ENCODE data around the gene ZNF175. TPM values are rescaled to one million over a fixed set of nuclear protein-coding genes. Genes with fewer than 3 reads are reported as not detected.

Gene ZNF175
- total and polyA plus RNA-seq, 2 experiments from 2014 or later = 2.3 to 6.3 TPM

DNA sequence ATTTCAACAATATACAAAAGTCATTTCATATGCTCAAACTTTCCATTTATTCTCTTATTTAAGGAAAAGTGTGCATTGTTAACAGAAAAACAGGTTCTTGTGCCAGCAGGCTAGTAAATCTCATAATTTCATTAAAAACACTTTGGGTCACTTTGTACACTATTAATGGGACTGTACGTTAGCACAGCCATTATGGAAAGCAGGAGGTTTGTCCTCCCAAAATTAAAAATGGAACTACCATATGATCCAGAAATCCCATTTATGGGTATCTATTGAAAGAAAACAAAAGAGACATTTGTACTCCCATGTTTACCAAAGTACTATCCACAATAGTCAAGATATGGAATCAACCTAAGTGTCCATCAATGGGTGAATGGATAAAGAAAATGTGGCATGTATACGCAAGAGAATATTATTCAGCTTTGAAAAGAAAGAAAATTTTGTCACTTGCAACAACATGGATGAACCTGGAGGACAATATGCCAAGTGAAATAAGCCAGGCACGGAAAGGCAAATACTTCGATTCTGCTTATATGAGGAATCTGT is 31.2 kb upstream of the ZNF175 start:
- Histone ChIP-seq H3K27ac (ENCODE audit: low read depth) (no peak overlapping the region), H2AFZ (no peak overlapping the region), H3K27me3 (ENCODE audit: insufficient read depth) (no peaks in the 10 kb centered on the region), H3K4me2 (no peak overlapping the region), H4K20me1 (replicated peaks; ENCODE audit: insufficient read depth) (no peaks in the 10 kb centered on the region), H3K9me2 (ENCODE audit: insufficient read depth) (no peaks in the 10 kb centered on the region), H3F3A (replicated peaks; ENCODE audit: low read depth) (no peaks in the 10 kb centered on the region), H3K4me3 (no peak overlapping the region), H3K79me2 (replicated peaks; ENCODE audit: insufficient read depth) (no peaks in the 10 kb centered on the region), H3K36me3 (ENCODE audit: insufficient read depth) (no peaks in the 10 kb centered on the region), H3K4me1 (ENCODE audit: insufficient read depth) (no peaks in the 10 kb centered on the region)
- Mint-ChIP-seq H3K36me3 (ENCODE audit: low read depth) (peaks cover 18% of the 10 kb centered on the region), H3K27me3 (ENCODE audit: insufficient read depth, low read depth, poor library complexity) (peaks cover 13% of the 10 kb centered on the region), H3K9me3 (peaks cover 90% of the 10 kb centered on the region), H3K27ac (no peak overlapping the region), H3K4me1 (no peaks in the 10 kb centered on the region), H3K4me3 (no peak overlapping the region)
- ATAC-seq = no peak
- no peak for TF ChIP-seq EZH2 (IDR thresholded peaks at IDR 0.05; ENCODE audit: low read depth, unreplicated experiment)
- TF ChIP-seq, protein P1, sequence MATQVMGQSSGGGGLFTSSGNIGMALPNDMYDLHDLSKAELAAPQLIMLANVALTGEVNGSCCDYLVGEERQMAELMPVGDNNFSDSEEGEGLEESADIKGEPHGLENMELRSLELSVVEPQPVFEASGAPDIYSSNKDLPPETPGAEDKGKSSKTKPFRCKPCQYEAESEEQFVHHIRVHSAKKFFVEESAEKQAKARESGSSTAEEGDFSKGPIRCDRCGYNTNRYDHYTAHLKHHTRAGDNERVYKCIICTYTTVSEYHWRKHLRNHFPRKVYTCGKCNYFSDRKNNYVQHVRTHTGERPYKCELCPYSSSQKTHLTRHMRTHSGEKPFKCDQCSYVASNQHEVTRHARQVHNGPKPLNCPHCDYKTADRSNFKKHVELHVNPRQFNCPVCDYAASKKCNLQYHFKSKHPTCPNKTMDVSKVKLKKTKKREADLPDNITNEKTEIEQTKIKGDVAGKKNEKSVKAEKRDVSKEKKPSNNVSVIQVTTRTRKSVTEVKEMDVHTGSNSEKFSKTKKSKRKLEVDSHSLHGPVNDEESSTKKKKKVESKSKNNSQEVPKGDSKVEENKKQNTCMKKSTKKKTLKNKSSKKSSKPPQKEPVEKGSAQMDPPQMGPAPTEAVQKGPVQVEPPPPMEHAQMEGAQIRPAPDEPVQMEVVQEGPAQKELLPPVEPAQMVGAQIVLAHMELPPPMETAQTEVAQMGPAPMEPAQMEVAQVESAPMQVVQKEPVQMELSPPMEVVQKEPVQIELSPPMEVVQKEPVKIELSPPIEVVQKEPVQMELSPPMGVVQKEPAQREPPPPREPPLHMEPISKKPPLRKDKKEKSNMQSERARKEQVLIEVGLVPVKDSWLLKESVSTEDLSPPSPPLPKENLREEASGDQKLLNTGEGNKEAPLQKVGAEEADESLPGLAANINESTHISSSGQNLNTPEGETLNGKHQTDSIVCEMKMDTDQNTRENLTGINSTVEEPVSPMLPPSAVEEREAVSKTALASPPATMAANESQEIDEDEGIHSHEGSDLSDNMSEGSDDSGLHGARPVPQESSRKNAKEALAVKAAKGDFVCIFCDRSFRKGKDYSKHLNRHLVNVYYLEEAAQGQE (IDR thresholded peaks at IDR 0.05; ENCODE audit: unreplicated experiment) = no peak
- TF ChIP-seq JUNB (IDR thresholded peaks at IDR 0.05; ENCODE audit: unreplicated experiment) = no peak
- TF ChIP-seq NANOG (IDR thresholded peaks at IDR 0.05; ENCODE audit: borderline replicate concordance) = no peak
- DNase-seq (ENCODE audit: low spot score) = no peak

DNA sequence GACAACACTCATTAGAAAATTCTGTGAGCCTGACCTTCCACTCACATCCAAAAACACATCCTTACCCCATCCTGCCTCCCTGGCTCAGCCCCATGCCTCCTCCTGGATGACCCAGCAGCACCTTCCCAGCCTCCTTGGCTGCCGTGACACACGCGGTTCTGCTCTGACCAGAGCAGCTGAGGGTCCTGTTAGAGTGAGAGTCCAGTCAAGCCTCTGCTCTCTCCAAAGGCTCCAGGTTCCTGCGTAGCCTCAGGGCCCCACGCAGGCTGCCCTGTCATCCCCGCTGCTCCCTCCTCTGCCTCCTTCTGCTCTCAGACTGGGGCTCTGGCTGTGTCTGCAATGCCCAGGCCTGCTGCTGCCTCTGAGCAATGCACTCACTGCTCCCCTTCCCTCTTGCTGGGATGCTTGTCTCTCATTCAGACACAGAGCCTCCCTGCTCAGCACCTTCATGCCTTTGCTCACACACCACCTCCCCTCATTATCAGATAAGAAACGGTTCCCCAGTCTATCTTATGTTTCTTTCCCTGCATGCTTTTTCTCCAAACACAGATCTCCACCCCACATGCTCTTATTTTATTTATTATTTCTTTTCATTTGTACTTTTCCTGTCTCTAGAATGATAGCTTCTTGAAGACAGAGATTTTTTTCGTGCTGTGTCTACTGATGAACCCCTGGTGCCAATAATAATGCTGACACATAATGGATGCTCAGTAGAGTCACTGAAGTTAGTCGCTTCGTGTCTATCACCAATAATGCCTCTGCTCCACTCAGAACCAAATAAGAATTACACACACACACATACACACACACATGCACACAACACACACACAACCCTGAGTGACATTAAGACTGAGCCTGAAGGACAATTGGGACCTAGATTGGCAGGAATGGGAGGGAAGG is 29.4 kb upstream of the ZNF175 start:
- Mint-ChIP-seq H3K9me3 (peaks cover 86% of the 10 kb centered on the region), H3K27me3 (ENCODE audit: insufficient read depth, low read depth, poor library complexity) (peaks cover 16% of the 10 kb centered on the region), H3K27ac (no peak overlapping the region), H3K4me1 (no peaks in the 10 kb centered on the region), H3K36me3 (ENCODE audit: low read depth) (peaks cover 20% of the 10 kb centered on the region), H3K4me3 (no peak overlapping the region)
- ATAC-seq = no peak
- Histone ChIP-seq H3K27ac (ENCODE audit: low read depth) (no peak overlapping the region), H3K79me2 (replicated peaks; ENCODE audit: insufficient read depth) (no peaks in the 10 kb centered on the region), H3F3A (replicated peaks; ENCODE audit: low read depth) (no peaks in the 10 kb centered on the region), H3K27me3 (ENCODE audit: insufficient read depth) (no peaks in the 10 kb centered on the region), H3K4me1 (ENCODE audit: insufficient read depth) (no peaks in the 10 kb centered on the region), H3K9me2 (ENCODE audit: insufficient read depth) (no peaks in the 10 kb centered on the region), H2AFZ (no peak overlapping the region), H3K4me3 (no peak overlapping the region), H3K36me3 (ENCODE audit: insufficient read depth) (no peaks in the 10 kb centered on the region), H3K4me2 (no peak overlapping the region), H4K20me1 (replicated peaks; ENCODE audit: insufficient read depth) (no peaks in the 10 kb centered on the region)
- no peak for DNase-seq (ENCODE audit: low spot score)
- TF ChIP-seq, protein P2, sequence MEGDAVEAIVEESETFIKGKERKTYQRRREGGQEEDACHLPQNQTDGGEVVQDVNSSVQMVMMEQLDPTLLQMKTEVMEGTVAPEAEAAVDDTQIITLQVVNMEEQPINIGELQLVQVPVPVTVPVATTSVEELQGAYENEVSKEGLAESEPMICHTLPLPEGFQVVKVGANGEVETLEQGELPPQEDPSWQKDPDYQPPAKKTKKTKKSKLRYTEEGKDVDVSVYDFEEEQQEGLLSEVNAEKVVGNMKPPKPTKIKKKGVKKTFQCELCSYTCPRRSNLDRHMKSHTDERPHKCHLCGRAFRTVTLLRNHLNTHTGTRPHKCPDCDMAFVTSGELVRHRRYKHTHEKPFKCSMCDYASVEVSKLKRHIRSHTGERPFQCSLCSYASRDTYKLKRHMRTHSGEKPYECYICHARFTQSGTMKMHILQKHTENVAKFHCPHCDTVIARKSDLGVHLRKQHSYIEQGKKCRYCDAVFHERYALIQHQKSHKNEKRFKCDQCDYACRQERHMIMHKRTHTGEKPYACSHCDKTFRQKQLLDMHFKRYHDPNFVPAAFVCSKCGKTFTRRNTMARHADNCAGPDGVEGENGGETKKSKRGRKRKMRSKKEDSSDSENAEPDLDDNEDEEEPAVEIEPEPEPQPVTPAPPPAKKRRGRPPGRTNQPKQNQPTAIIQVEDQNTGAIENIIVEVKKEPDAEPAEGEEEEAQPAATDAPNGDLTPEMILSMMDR (conservative IDR thresholded peaks at IDR 0.05; ENCODE audit: low read depth in 2 of 2) = no peak
- TF ChIP-seq CREB1 (CRISPR knock-in tag; IDR thresholded peaks at IDR 0.05; ENCODE audit: low read depth) = no peak
- no peak for TF ChIP-seq ZNF114 (CRISPR knock-in tag; IDR thresholded peaks at IDR 0.05)
- TF ChIP-seq, protein P3, sequence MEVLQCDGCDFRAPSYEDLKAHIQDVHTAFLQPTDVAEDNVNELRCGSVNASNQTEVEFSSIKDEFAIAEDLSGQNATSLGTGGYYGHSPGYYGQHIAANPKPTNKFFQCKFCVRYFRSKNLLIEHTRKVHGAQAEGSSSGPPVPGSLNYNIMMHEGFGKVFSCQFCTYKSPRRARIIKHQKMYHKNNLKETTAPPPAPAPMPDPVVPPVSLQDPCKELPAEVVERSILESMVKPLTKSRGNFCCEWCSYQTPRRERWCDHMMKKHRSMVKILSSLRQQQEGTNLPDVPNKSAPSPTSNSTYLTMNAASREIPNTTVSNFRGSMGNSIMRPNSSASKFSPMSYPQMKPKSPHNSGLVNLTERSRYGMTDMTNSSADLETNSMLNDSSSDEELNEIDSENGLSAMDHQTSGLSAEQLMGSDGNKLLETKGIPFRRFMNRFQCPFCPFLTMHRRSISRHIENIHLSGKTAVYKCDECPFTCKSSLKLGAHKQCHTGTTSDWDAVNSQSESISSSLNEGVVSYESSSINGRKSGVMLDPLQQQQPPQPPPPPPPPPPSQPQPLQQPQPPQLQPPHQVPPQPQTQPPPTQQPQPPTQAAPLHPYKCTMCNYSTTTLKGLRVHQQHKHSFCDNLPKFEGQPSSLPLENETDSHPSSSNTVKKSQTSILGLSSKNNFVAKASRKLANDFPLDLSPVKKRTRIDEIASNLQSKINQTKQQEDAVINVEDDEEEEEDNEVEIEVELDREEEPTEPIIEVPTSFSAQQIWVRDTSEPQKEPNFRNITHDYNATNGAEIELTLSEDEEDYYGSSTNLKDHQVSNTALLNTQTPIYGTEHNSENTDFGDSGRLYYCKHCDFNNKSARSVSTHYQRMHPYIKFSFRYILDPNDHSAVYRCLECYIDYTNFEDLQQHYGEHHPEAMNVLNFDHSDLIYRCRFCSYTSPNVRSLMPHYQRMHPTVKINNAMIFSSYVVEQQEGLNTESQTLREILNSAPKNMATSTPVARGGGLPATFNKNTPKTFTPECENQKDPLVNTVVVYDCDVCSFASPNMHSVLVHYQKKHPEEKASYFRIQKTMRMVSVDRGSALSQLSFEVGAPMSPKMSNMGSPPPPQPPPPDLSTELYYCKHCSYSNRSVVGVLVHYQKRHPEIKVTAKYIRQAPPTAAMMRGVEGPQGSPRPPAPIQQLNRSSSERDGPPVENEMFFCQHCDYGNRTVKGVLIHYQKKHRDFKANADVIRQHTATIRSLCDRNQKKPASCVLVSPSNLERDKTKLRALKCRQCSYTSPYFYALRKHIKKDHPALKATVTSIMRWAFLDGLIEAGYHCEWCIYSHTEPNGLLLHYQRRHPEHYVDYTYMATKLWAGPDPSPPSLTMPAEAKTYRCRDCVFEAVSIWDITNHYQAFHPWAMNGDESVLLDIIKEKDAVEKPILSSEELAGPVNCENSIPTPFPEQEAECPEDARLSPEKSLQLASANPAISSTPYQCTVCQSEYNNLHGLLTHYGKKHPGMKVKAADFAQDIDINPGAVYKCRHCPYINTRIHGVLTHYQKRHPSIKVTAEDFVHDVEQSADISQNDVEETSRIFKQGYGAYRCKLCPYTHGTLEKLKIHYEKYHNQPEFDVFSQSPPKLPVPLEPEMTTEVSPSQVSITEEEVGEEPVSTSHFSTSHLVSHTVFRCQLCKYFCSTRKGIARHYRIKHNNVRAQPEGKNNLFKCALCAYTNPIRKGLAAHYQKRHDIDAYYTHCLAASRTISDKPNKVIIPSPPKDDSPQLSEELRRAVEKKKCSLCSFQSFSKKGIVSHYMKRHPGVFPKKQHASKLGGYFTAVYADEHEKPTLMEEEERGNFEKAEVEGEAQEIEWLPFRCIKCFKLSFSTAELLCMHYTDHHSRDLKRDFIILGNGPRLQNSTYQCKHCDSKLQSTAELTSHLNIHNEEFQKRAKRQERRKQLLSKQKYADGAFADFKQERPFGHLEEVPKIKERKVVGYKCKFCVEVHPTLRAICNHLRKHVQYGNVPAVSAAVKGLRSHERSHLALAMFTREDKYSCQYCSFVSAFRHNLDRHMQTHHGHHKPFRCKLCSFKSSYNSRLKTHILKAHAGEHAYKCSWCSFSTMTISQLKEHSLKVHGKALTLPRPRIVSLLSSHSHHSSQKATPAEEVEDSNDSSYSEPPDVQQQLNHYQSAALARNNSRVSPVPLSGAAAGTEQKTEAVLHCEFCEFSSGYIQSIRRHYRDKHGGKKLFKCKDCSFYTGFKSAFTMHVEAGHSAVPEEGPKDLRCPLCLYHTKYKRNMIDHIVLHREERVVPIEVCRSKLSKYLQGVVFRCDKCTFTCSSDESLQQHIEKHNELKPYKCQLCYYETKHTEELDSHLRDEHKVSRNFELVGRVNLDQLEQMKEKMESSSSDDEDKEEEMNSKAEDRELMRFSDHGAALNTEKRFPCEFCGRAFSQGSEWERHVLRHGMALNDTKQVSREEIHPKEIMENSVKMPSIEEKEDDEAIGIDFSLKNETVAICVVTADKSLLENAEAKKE (CRISPR knock-in tag; IDR thresholded peaks at IDR 0.05) = no peak
